ENCODE measurements around the gene PLA2G7. TPM values are rescaled to one million over a fixed set of nuclear protein-coding genes. Genes with fewer than 3 reads are reported as not detected.

Gene PLA2G7
- total and polyA plus RNA-seq, 10 of the 15 experiments (the other 5 are each of a cell fraction or from before 2014, with no cell fraction given): not detected

- no peaks in the 10 kb centered on the region for H3K79me2 ChIP-seq (ENCODE audit: control insufficient read depth, insufficient read depth, low read length)
- H3K27me3 ChIP-seq (replicated peaks in 1 of 2; ENCODE audit: control insufficient read depth in 2 of 2, insufficient read depth in 2 of 2, low read length in 1 of 2): peaks cover 3 to 4% of the 10 kb centered on the region in 2 experiments; a peak in 3 of 4 replicates
- ChIA-PET RAD21 (ENCODE audit: unreplicated experiment) (no interaction called here), POLR2A (no interaction called here), SMC1A (ENCODE audit: uncharacterized antibody, unreplicated experiment) (no interaction called here), CTCF (no interaction called here)
- no peak overlapping the region for H2AFZ ChIP-seq (ENCODE audit: control insufficient read depth, low read depth, low read length)
- no peaks in the 10 kb centered on the region for H3K36me3 ChIP-seq (ENCODE audit: control insufficient read depth in 2 of 2, insufficient read depth in 2 of 2, low read length in 1 of 2)
- intact Hi-C loops (cut with micrococcal nuclease; ENCODE audit: unreplicated experiment) (no loop called here), in situ Hi-C loops (cut with MboI) (no loop called here)
- H3K9ac ChIP-seq (ENCODE audit: control insufficient read depth, insufficient read depth, low read length): no peak overlapping the region
- no peak for FAIRE-seq
- no peak overlapping the region for H3K4me3 ChIP-seq
- TF ChIP-seq RELA (IDR thresholded peaks at IDR 0.05; ENCODE audit: borderline replicate concordance, partially characterized antibody) (no peak), WRNIP1 (IDR thresholded peaks at IDR 0.05; ENCODE audit: borderline replicate concordance, low read depth, low read length) (no peak), POU2F2 (IDR thresholded peaks at IDR 0.05; ENCODE audit: borderline replicate concordance, low read depth, low read length) (no peak), RAD21 (IDR thresholded peaks at IDR 0.05; ENCODE audit: insufficient read depth, low read depth, low read length) (no peak), ATF7 (IDR thresholded peaks at IDR 0.05; ENCODE audit: low read depth) (no peak), JUNB (IDR thresholded peaks at IDR 0.05) (no peak), ESRRA (IDR thresholded peaks at IDR 0.05; ENCODE audit: low read length) (no peak), RBBP5 (conservative IDR thresholded peaks at IDR 0.05) (no peak), ZNF217 (IDR thresholded peaks at IDR 0.05) (no peak), YBX1 (IDR thresholded peaks at IDR 0.05) (no peak), ZNF207 (IDR thresholded peaks at IDR 0.05; ENCODE audit: borderline replicate concordance) (no peak), IRF5 (IDR thresholded peaks at IDR 0.05; ENCODE audit: borderline replicate concordance) (no peak)
- H3K4me2 ChIP-seq (ENCODE audit: control insufficient read depth, insufficient read depth): no peak overlapping the region
- no peaks in the 10 kb centered on the region for H3K9me3 ChIP-seq (replicated peaks; ENCODE audit: control insufficient read depth, insufficient read depth, low read length)
- H3K4me1 ChIP-seq (ENCODE audit: control insufficient read depth, insufficient read depth, low read length): no peaks in the 10 kb centered on the region
- H4K20me1 ChIP-seq (ENCODE audit: control insufficient read depth, insufficient read depth): no peaks in the 10 kb centered on the region; the same call in 1 of the 2 replicates
- H3K27ac ChIP-seq (ENCODE audit: control insufficient read depth, insufficient read depth): no peak overlapping the region
- 0% methylated on average over 1 of the region's 1 CpG for WGBS (ENCODE audit: insufficient coverage, insufficient replicate concordance, low lambda C conversion rate, missing lambda C conversion rate)
- BruUV-seq (replicated peaks): no TSS peak
- DNase-seq (ENCODE audit: low read depth, low spot score): no peak
- ATAC-seq: no peak
Measured at GRCh38 chr6:46729787-46730326, 5.3 kb downstream of the PLA2G7 start.

Data from GM12878 (cell line).